Measurements from ENCODE around the gene MPC2.
"Not testable (repeated sequence)": the region's sequence is repeated elsewhere in the genome, so short reads cannot be mapped to it uniquely, and the experiment has no call there.

The MPC2 gene

DNA sequence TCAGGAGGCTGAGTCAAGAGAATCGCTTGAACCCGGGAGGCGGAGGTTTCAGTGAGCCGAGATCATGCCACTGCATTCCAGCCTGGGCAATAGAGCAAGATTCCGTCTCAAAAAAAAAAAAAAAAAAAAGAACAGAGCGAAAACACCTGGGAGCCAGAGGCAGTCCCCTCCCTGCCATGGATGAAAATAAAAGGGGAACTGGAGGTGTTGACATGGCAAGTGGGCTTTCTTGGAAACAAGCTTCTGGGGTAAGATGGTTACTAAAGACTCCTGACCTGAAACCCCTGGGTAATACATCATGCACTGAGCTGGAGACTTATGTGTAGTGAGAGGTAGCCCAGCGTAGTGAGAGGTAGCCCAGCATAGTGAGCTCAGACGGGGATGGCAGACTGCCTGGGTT, 54.5 kb downstream of the MPC2 start:
- no peak overlapping the region for H3K9ac ChIP-seq (ENCODE audit: low read depth in 1 of 2, low read length in 2 of 2)
- no peaks in the 10 kb centered on the region for H3K36me3 ChIP-seq (ENCODE audit: control insufficient read depth in 1 of 2, insufficient read depth in 2 of 2, low read length in 2 of 2)
- H3K4me1 ChIP-seq (ENCODE audit: control insufficient read depth in 1 of 2, insufficient read depth in 2 of 2, low read length in 2 of 2) = no peaks in the 10 kb centered on the region
- no peaks in the 10 kb centered on the region for H3K27me3 ChIP-seq (ENCODE audit: control insufficient read depth in 1 of 2, insufficient read depth in 2 of 2, low read length in 2 of 2)
- H3K27ac ChIP-seq (ENCODE audit: low read depth, low read length) = no peak overlapping the region
- H3K9me3 ChIP-seq (ENCODE audit: control insufficient read depth in 1 of 2, low read length in 2 of 2) = no peaks in the 10 kb centered on the region
- no peak overlapping the region for H3K4me3 ChIP-seq (ENCODE audit: low read depth in 1 of 2, low read length in 2 of 2)

DNA sequence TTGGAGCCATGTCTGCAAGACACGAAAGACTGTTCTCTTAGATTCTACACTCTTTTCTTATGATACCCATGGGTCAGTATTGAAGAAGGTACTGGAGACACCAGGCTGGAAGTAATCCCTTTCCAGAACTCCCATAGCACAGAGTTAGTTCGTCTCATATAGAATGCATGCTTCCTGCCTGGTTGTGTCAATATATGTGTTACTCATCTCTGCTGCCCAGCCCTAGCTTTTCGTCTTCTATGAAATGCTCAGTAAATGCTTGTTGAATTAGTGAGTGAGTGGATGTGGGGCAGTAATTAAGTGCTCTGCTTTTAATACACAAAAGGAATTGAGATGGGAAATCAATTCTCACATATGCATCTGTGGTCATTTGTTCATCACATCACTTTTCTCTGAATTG, 55.1 kb downstream of the MPC2 start:
- Histone ChIP-seq H3K27ac (ENCODE audit: low read depth, low read length) (no peak overlapping the region), H3K4me1 (ENCODE audit: control insufficient read depth in 1 of 2, insufficient read depth in 2 of 2, low read length in 2 of 2) (no peaks in the 10 kb centered on the region), H3K27me3 (ENCODE audit: control insufficient read depth in 1 of 2, insufficient read depth in 2 of 2, low read length in 2 of 2) (no peaks in the 10 kb centered on the region), H3K9me3 (ENCODE audit: control insufficient read depth in 1 of 2, low read length in 2 of 2) (no peaks in the 10 kb centered on the region), H3K36me3 (ENCODE audit: control insufficient read depth in 1 of 2, insufficient read depth in 2 of 2, low read length in 2 of 2) (no peaks in the 10 kb centered on the region), H3K9ac (ENCODE audit: low read depth in 1 of 2, low read length in 2 of 2) (no peak overlapping the region), H3K4me3 (ENCODE audit: low read depth in 1 of 2, low read length in 2 of 2) (no peak overlapping the region)

DNA sequence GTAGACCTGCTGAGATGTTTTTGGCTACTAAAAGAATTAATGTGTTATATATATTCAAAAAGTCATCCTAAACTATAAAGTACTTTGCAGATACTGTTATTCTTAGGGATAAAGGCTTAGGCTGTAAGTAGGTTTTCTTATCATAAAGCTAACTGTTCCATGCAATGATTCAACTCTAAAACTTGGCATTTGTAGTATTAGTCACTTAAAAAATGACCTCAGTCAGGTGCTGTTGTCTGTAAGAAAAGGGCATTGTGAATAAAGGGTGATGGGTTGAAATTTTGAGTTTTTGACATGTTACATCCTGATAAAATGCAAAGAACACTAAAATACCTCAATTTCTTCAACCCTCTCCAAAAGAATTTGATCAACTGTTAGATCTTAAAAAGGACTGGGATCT, 55.8 kb downstream of the MPC2 start:
- no peaks in the 10 kb centered on the region for H3K4me1 ChIP-seq (ENCODE audit: control insufficient read depth in 1 of 2, insufficient read depth in 2 of 2, low read length in 2 of 2)
- H3K27ac ChIP-seq (ENCODE audit: low read depth, low read length) = no peak overlapping the region
- no peak overlapping the region for H3K4me3 ChIP-seq (ENCODE audit: low read depth in 1 of 2, low read length in 2 of 2)
- H3K9ac ChIP-seq (ENCODE audit: low read depth in 1 of 2, low read length in 2 of 2) = no peak overlapping the region
- no peaks in the 10 kb centered on the region for H3K27me3 ChIP-seq (ENCODE audit: control insufficient read depth in 1 of 2, insufficient read depth in 2 of 2, low read length in 2 of 2)
- no peaks in the 10 kb centered on the region for H3K36me3 ChIP-seq (ENCODE audit: control insufficient read depth in 1 of 2, insufficient read depth in 2 of 2, low read length in 2 of 2)
- H3K9me3 ChIP-seq (ENCODE audit: control insufficient read depth in 1 of 2, low read length in 2 of 2) = no peaks in the 10 kb centered on the region

DNA sequence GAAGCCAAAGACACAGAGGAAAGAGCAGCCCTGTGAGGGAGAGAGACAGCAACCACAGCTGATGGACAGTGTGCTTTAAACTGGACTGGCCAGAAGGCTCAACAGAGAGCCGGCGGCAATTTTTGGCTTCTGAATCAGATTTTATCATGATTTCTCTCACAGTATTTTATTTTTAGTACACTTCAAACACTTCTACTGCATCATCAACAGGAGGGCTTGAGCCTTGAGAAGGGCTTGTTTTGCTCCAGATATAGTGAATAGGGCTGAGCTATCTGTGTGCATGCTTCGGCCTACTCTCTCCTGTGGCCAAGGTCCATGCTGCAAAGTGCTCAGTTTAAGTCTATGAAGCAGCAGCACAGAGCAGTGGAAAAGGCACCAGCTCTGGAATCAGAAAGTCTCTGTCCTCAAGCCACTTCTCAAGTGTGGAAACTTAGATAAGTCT, 56.3 kb downstream of the MPC2 start:
- H3K9ac ChIP-seq (ENCODE audit: low read depth in 1 of 2, low read length in 2 of 2) = no peak overlapping the region
- H3K4me1 ChIP-seq (ENCODE audit: control insufficient read depth in 1 of 2, insufficient read depth in 2 of 2, low read length in 2 of 2) = no peaks in the 10 kb centered on the region
- H3K27ac ChIP-seq (ENCODE audit: low read depth, low read length) = no peak overlapping the region
- H3K36me3 ChIP-seq (ENCODE audit: control insufficient read depth in 1 of 2, insufficient read depth in 2 of 2, low read length in 2 of 2) = no peaks in the 10 kb centered on the region
- H3K27me3 ChIP-seq (ENCODE audit: control insufficient read depth in 1 of 2, insufficient read depth in 2 of 2, low read length in 2 of 2) = no peaks in the 10 kb centered on the region
- H3K9me3 ChIP-seq (ENCODE audit: control insufficient read depth in 1 of 2, low read length in 2 of 2) = no peaks in the 10 kb centered on the region
- no peak overlapping the region for H3K4me3 ChIP-seq (ENCODE audit: low read depth in 1 of 2, low read length in 2 of 2)

DNA sequence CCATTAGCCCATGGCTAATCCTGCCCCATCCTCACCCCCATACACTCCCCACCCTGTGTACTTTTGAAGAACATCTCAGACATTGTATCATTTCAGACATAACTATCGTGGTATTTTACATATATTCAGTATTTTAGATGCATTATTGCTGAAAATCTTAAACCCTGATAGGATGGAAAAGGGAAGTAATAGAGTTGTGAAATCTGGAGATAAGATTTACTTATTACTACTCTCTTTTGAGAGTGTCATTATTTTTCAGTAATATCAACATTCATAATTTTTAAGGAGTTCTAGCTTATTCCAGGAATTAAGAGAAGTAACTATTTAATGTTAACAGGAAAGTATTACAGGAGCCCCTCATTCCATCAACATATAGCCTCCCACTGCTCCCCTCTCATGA, 57.4 kb downstream of the MPC2 start:
- Histone ChIP-seq H3K27ac (ENCODE audit: low read depth, low read length) (no peak overlapping the region), H3K4me1 (ENCODE audit: control insufficient read depth in 1 of 2, insufficient read depth in 2 of 2, low read length in 2 of 2) (no peaks in the 10 kb centered on the region), H3K9ac (ENCODE audit: low read depth in 1 of 2, low read length in 2 of 2) (no peak overlapping the region)

DNA sequence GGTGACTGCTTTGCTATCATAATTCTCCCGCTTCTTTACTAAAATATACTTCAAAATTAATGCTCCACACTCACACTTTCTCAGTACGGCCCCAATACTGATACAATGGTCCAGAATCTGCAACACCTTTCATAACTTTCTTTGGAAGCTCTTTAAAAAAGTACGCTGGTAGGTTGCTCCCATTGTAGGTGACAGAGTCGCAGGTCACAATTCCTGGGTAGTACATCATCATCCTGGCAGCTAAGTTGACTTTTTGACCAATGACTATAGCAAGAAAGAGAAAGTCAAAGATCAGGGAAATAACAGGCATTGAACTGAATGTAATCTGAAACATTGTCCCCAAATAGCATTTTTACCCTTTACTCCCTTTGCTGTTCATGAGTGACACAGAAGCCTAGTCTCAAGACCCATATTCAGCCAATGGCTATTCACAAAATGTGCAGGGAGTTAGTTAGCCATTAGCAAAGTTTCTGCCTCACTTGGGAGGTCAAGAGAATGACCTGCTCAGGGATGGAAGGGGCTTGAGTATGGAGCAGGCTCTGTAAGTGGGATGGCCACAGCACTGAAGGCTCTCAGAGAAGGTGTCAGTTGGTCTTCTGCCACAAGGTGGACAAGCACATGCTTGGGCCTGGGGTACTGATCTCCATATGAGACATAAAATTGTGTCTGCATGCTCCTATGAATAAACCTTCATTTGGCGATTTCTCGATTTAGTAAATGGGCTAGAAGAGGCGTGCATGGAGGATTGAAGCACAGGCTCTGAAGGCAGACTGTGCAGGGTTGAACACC, 58.3 kb downstream of the MPC2 start:
- no peak overlapping the region for H3K9ac ChIP-seq (ENCODE audit: low read depth in 1 of 2, low read length in 2 of 2)
- no peaks in the 10 kb centered on the region for H3K4me1 ChIP-seq (ENCODE audit: control insufficient read depth in 1 of 2, insufficient read depth in 2 of 2, low read length in 2 of 2)
- no peaks in the 10 kb centered on the region for H3K9me3 ChIP-seq (ENCODE audit: control insufficient read depth in 1 of 2, low read length in 2 of 2)
- H3K27ac ChIP-seq (ENCODE audit: low read depth, low read length) = no peak overlapping the region
- no peaks in the 10 kb centered on the region for H3K27me3 ChIP-seq (ENCODE audit: control insufficient read depth in 1 of 2, insufficient read depth in 2 of 2, low read length in 2 of 2)
- no peak overlapping the region for H3K4me3 ChIP-seq (ENCODE audit: low read depth in 1 of 2, low read length in 2 of 2)
- no peaks in the 10 kb centered on the region for H3K36me3 ChIP-seq (ENCODE audit: control insufficient read depth in 1 of 2, insufficient read depth in 2 of 2, low read length in 2 of 2)

More for the DNA sequence above, 57.4 kb downstream of the MPC2 start:
- H3K36me3 ChIP-seq (ENCODE audit: control insufficient read depth in 1 of 2, insufficient read depth in 2 of 2, low read length in 2 of 2) = no peaks in the 10 kb centered on the region
- H3K4me3 ChIP-seq (ENCODE audit: low read depth in 1 of 2, low read length in 2 of 2) = no peak overlapping the region
- H3K27me3 ChIP-seq (ENCODE audit: control insufficient read depth in 1 of 2, insufficient read depth in 2 of 2, low read length in 2 of 2) = no peaks in the 10 kb centered on the region
- H3K9me3 ChIP-seq (ENCODE audit: control insufficient read depth in 1 of 2, low read length in 2 of 2) = no peaks in the 10 kb centered on the region

DNA sequence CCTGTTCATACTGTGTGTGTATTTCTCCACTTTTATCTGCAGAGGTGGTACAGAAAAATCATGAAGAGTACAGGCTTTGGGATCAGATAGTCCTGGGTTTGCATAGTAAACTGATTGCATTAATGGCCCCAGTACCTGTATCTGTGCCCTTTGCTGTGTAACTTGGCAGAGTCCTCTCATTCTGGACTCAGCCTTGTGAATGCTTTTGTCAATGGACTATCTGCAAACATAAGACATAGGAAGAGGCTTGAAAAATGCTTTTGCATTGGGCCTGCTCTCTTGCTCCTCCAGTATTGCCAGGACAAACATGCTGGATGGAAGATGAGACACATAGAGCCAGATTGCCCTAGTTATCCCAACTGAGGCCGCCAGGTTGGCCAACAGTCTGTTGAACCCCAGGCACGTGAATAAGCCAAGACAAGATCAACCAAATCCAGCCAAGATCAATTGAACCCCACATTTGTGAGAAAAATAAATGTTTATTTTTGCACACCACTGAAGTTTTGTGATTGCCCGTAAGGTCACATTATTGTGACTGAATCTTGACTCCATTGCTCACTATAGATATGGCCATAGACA, 60.2 kb downstream of the MPC2 start:
- Histone ChIP-seq H3K9me3 (ENCODE audit: control insufficient read depth in 1 of 2, low read length in 2 of 2) (no peaks in the 10 kb centered on the region), H3K9ac (ENCODE audit: low read depth in 1 of 2, low read length in 2 of 2) (no peak overlapping the region), H3K27me3 (ENCODE audit: control insufficient read depth in 1 of 2, insufficient read depth in 2 of 2, low read length in 2 of 2) (no peaks in the 10 kb centered on the region), H3K27ac (ENCODE audit: low read depth, low read length) (no peak overlapping the region), H3K36me3 (ENCODE audit: control insufficient read depth in 1 of 2, insufficient read depth in 2 of 2, low read length in 2 of 2) (no peaks in the 10 kb centered on the region), H3K4me1 (ENCODE audit: control insufficient read depth in 1 of 2, insufficient read depth in 2 of 2, low read length in 2 of 2) (no peaks in the 10 kb centered on the region), H3K4me3 (ENCODE audit: low read depth in 1 of 2, low read length in 2 of 2) (no peak overlapping the region)

DNA sequence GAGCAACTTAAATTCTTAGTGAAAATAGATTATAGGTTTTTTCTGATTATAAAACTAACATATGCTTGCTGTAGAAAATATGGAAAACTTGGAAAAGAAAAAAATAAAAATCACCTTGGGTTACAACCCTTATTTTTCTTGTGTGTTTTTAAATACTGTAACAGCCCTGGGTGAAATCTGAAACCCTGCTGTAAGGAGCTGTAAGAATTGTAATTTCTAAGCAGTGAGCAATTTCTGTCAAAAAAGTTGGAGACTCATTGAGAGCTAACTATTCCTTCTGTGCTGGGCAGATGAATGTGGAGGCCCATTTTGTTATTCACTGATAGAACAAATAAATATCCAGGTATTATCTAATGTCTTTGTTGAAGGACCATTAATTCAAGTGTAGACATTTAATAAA, 65.5 kb downstream of the MPC2 start:
- H3K36me3 ChIP-seq (ENCODE audit: control insufficient read depth in 1 of 2, insufficient read depth in 2 of 2, low read length in 2 of 2) = no peaks in the 10 kb centered on the region
- H3K27me3 ChIP-seq (ENCODE audit: control insufficient read depth in 1 of 2, insufficient read depth in 2 of 2, low read length in 2 of 2) = no peaks in the 10 kb centered on the region
- no peak overlapping the region for H3K9ac ChIP-seq (ENCODE audit: low read depth in 1 of 2, low read length in 2 of 2)
- peaks cover 0 to 4% of the 10 kb centered on the region in 2 donors for H3K4me1 ChIP-seq (ENCODE audit: control insufficient read depth in 1 of 2, insufficient read depth in 2 of 2, low read length in 2 of 2)
- no peak overlapping the region for H3K27ac ChIP-seq (ENCODE audit: low read depth, low read length)
- no peak overlapping the region for H3K4me3 ChIP-seq (ENCODE audit: low read depth in 1 of 2, low read length in 2 of 2)
- no peaks in the 10 kb centered on the region for H3K9me3 ChIP-seq (ENCODE audit: control insufficient read depth in 1 of 2, low read length in 2 of 2)

DNA sequence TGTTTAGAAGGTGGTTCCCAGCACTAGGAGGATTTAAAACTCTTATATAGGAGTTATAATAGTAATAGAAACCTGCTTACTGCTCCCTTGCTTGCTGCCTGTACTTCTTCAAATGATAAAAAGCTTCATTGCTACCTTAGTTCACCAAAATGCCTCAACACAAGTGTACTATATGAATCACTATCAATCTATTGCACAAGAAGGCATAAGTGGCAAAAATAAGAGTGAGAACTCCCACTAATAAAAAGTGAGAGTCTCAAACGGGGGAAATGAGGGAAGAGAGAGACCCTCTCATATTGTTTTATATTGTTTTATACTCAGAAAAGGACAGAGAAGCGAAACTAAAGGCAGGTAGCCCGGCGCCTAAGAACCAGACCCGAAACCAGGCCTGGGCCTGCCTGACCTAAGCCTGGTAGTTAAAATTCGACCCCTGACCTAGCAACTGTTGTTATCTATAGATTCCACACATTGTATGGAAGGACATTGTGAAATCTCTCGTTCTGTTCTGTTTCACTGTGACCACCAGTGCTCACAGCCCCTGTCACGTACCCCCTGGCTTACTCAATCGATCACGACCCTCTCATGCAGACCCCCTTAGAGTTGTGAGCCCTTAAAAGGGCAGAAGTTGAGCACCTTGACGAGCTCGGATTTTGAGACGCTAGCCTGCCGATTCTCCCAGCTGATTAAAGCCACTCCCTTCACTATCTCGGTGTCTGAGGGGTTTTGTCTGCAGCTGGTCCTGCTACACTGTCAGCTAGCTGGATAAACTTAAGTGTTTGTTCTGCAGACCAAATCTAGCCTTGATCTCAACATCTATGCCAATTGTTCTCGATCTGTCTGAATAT, 67.5 kb downstream of the MPC2 start:
- H3K9ac ChIP-seq (ENCODE audit: low read depth in 1 of 2, low read length in 2 of 2); H3K9me3 ChIP-seq (ENCODE audit: control insufficient read depth in 1 of 2, low read length in 2 of 2); H3K27ac ChIP-seq (ENCODE audit: low read depth, low read length); H3K4me3 ChIP-seq (ENCODE audit: low read depth in 1 of 2, low read length in 2 of 2); H3K27me3 ChIP-seq (ENCODE audit: control insufficient read depth in 1 of 2, insufficient read depth in 2 of 2, low read length in 2 of 2); H3K36me3 ChIP-seq (ENCODE audit: control insufficient read depth in 1 of 2, insufficient read depth in 2 of 2, low read length in 2 of 2); H3K4me1 ChIP-seq (ENCODE audit: control insufficient read depth in 1 of 2, insufficient read depth in 2 of 2, low read length in 2 of 2): not testable (repeated sequence)

DNA sequence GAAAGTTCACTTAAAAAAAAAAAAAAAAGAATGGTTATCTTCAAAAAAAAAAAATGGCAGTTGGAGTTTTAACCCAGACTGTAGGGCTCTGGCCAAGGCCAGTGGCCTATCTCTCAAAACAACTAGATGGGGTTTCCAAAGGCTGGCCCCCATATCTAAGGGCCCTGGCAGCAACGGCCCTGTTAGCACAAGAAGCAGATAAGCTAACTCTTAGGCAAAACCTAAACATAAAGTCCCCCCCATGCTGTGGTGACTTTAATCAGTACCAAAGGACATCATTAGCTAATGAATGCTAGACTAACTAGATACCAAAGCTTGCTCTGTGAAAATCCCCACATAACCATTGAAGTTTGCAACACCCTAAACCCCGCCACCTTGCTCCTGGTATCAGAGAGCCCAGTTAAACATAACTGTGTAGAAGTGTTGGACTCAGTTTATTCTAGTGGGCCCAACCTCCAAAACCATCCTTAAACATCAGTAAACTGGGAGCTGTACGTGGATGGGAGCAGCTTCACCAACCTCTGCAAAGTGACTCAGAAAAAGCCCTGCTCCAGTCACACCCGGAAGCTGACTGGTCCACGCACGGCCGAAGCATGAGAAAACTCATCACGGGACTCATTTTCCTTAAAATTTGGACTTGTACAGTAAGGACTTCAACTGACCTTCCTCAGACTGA, 70.0 kb downstream of the MPC2 start:
- H3K27me3 ChIP-seq (ENCODE audit: control insufficient read depth in 1 of 2, insufficient read depth in 2 of 2, low read length in 2 of 2); H3K27ac ChIP-seq (ENCODE audit: low read depth, low read length); H3K9me3 ChIP-seq (ENCODE audit: control insufficient read depth in 1 of 2, low read length in 2 of 2); H3K4me3 ChIP-seq (ENCODE audit: low read depth in 1 of 2, low read length in 2 of 2); H3K4me1 ChIP-seq (ENCODE audit: control insufficient read depth in 1 of 2, insufficient read depth in 2 of 2, low read length in 2 of 2); H3K36me3 ChIP-seq (ENCODE audit: control insufficient read depth in 1 of 2, insufficient read depth in 2 of 2, low read length in 2 of 2); H3K9ac ChIP-seq (ENCODE audit: low read depth in 1 of 2, low read length in 2 of 2): not testable (repeated sequence)

Data from duodenal mucosa (tissue), 2 donors.